ENCODE results near the gene TRIM46. TPM values are rescaled to one million over a fixed set of nuclear protein-coding genes. Genes with fewer than 3 reads are reported as not detected.
"Not testable (repeated sequence)": the region's sequence is repeated elsewhere in the genome, so short reads cannot be mapped to it uniquely, and the experiment has no call there.

TRIM46 gene
- total RNA-seq, 1 donor from 2014 or later: 13.2 TPM

DNA sequence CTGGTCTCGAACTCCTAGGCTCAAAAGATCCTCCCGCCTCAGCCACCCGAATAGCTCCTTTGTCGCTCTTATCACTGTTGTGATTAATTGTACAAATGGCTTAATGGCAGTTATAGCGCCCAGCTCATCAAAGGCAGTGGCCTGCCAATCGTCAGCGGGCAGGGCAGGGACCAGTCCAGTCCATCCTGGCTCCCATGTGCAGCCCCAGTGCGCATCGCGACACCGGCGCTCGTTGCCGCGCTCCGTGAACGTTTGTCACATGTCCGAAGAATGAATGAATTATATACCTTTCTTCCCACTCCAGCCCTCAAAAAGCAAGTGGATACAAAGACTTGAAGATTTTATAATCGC is 53.2 kb downstream of the TRIM46 start:
- Histone ChIP-seq H2AFZ (ENCODE audit: low read depth, low read length) (peak overlapping the region; percentile 62), H3K4me1 (ENCODE audit: insufficient read depth, low read length) (peaks cover 34% of the 10 kb centered on the region), H3K27me3 (ENCODE audit: insufficient read depth, low read length) (no peaks in the 10 kb centered on the region), H3K36me3 (ENCODE audit: insufficient read depth, low read length) (no peaks in the 10 kb centered on the region), H3K9me3 (ENCODE audit: insufficient read depth, low read depth, low read length) (no peaks in the 10 kb centered on the region), H3K9ac (ENCODE audit: low read length) (peak overlapping the region; percentile 92), H4K20me1 (ENCODE audit: insufficient read depth, low read length) (no peaks in the 10 kb centered on the region), H3K27ac (ENCODE audit: low read depth, low read length) (peak overlapping the region; percentile 84), H3K4me2 (ENCODE audit: low read length) (peak overlapping the region; percentile 95), H3K79me2 (ENCODE audit: insufficient read depth, low read length) (peaks cover 19% of the 10 kb centered on the region), H3K4me3 (ENCODE audit: insufficient read depth, low read depth, low read length) (peak overlapping the region; percentile 84)
- Mint-ChIP-seq H3K36me3 (ENCODE audit: low read depth, unreplicated experiment) (no peaks in the 10 kb centered on the region), H3K4me1 (ENCODE audit: low read depth, unreplicated experiment) (peaks cover 28% of the 10 kb centered on the region), H3K27ac (ENCODE audit: unreplicated experiment) (peak overlapping the region; percentile 97), H3K27me3 (ENCODE audit: low read depth, unreplicated experiment) (no peaks in the 10 kb centered on the region), H3K4me3 (ENCODE audit: unreplicated experiment) (peak overlapping the region; percentile 89), H3K9me3 (ENCODE audit: unreplicated experiment) (peaks cover 4% of the 10 kb centered on the region)
- no peak for TF ChIP-seq EZH2 (IDR thresholded peaks at IDR 0.05; ENCODE audit: insufficient read depth, low read length)
- TF ChIP-seq, protein P1, sequence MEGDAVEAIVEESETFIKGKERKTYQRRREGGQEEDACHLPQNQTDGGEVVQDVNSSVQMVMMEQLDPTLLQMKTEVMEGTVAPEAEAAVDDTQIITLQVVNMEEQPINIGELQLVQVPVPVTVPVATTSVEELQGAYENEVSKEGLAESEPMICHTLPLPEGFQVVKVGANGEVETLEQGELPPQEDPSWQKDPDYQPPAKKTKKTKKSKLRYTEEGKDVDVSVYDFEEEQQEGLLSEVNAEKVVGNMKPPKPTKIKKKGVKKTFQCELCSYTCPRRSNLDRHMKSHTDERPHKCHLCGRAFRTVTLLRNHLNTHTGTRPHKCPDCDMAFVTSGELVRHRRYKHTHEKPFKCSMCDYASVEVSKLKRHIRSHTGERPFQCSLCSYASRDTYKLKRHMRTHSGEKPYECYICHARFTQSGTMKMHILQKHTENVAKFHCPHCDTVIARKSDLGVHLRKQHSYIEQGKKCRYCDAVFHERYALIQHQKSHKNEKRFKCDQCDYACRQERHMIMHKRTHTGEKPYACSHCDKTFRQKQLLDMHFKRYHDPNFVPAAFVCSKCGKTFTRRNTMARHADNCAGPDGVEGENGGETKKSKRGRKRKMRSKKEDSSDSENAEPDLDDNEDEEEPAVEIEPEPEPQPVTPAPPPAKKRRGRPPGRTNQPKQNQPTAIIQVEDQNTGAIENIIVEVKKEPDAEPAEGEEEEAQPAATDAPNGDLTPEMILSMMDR (IDR thresholded peaks at IDR 0.05; ENCODE audit: insufficient read depth, low read depth, low read length): no peak
- FAIRE-seq (no peak), DNase-seq (ENCODE audit: low read depth) (no peak)

DNA sequence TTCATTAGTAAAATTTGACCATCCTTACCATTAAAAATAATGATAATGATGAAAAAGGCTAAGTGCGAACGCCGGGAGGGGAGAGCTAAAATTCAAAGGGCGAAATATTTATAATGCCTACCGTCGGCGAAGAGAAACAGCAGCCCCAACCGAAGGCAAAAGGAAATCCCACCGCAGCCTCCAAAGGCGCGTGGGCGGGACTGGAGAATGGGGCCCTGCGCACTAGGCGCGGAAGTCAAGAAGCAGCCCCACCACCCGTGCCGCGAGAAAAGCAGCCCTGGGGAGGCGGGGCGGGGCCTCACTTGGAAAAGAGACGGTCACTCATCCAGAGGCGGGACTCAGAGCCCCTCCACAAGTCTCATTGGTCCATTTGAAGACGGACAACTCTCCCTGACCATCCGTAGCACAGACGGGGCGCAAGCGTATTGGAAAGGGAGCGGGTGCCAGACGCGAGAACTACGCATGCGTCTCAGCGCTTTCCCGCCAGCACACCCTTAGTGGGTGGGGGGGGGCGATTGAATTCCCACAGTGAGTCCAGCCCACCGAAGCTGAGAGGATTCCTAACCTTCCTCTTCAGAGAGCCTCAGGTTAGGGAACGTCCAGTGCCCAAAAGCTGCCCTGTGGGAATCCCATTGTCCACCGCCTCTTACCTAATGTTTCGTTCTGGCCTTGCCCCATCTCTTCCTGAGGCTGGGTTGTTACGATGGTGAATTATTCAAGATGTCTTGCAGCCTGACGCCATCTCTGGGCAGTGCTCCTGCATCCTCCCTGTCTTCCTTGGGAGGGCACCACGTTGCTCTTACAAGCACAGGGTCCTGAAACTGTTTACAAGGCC is 53.8 kb downstream of the TRIM46 start:
- Histone ChIP-seq H4K20me1 (ENCODE audit: insufficient read depth, low read length) (no peaks in the 10 kb centered on the region), H3K9me3 (ENCODE audit: insufficient read depth, low read depth, low read length) (no peaks in the 10 kb centered on the region), H3K4me1 (ENCODE audit: insufficient read depth, low read length) (peaks cover 39% of the 10 kb centered on the region), H3K4me2 (ENCODE audit: low read length) (peak overlapping the region; percentile 95), H3K36me3 (ENCODE audit: insufficient read depth, low read length) (no peaks in the 10 kb centered on the region), H3K27me3 (ENCODE audit: insufficient read depth, low read length) (no peaks in the 10 kb centered on the region), H3K9ac (ENCODE audit: low read length) (peak overlapping the region; percentile 92), H3K27ac (ENCODE audit: low read depth, low read length) (peak overlapping the region; percentile 84), H2AFZ (ENCODE audit: low read depth, low read length) (peak overlapping the region; percentile 83), H3K4me3 (ENCODE audit: insufficient read depth, low read depth, low read length) (peak overlapping the region; percentile 84), H3K79me2 (ENCODE audit: insufficient read depth, low read length) (peaks cover 19% of the 10 kb centered on the region)
- Mint-ChIP-seq H3K4me1 (ENCODE audit: low read depth, unreplicated experiment) (peaks cover 34% of the 10 kb centered on the region), H3K4me3 (ENCODE audit: unreplicated experiment) (peak overlapping the region; percentile 89), H3K27ac (ENCODE audit: unreplicated experiment) (peak overlapping the region; percentile 97), H3K36me3 (ENCODE audit: low read depth, unreplicated experiment) (no peaks in the 10 kb centered on the region), H3K9me3 (ENCODE audit: unreplicated experiment) (peaks cover 4% of the 10 kb centered on the region), H3K27me3 (ENCODE audit: low read depth, unreplicated experiment) (no peaks in the 10 kb centered on the region)
- no peak for FAIRE-seq
- TF ChIP-seq EZH2 (IDR thresholded peaks at IDR 0.05; ENCODE audit: insufficient read depth, low read length): no peak
- TF ChIP-seq, protein P1 (IDR thresholded peaks at IDR 0.05; ENCODE audit: insufficient read depth, low read depth, low read length): no peak
- DNase-seq (ENCODE audit: low read depth): peak; percentile 95

DNA sequence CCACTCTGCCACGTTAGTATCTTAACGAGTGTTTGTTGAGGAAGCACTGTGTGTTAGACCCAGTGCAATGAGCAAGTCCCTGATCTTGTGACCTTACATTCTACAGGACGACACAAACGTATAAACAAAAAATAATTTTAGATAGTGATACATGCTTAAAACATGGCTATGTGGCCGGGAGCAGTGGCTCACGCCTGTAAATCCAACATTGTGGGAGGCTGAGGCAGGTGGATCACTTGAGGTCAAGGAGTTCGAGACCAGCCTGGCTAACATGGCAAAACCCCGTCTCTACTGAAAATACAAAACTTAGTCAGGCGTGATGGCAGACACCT is 54.4 kb downstream of the TRIM46 start:
- Histone ChIP-seq H2AFZ (ENCODE audit: low read depth, low read length) (peak overlapping the region; percentile 83), H3K36me3 (ENCODE audit: insufficient read depth, low read length) (no peaks in the 10 kb centered on the region), H4K20me1 (ENCODE audit: insufficient read depth, low read length) (no peaks in the 10 kb centered on the region), H3K79me2 (ENCODE audit: insufficient read depth, low read length) (peaks cover 19% of the 10 kb centered on the region), H3K9ac (ENCODE audit: low read length) (peak overlapping the region; percentile 77), H3K4me3 (ENCODE audit: insufficient read depth, low read depth, low read length) (peak overlapping the region; percentile 41), H3K9me3 (ENCODE audit: insufficient read depth, low read depth, low read length) (no peaks in the 10 kb centered on the region), H3K27me3 (ENCODE audit: insufficient read depth, low read length) (no peaks in the 10 kb centered on the region), H3K4me1 (ENCODE audit: insufficient read depth, low read length) (peaks cover 43% of the 10 kb centered on the region), H3K27ac (ENCODE audit: low read depth, low read length) (peak overlapping the region; percentile 75), H3K4me2 (ENCODE audit: low read length) (peak overlapping the region; percentile 95)
- Mint-ChIP-seq H3K4me3 (ENCODE audit: unreplicated experiment) (peak overlapping the region; percentile 89), H3K27ac (ENCODE audit: unreplicated experiment) (peak overlapping the region; percentile 85), H3K9me3 (ENCODE audit: unreplicated experiment) (peaks cover 4% of the 10 kb centered on the region), H3K4me1 (ENCODE audit: low read depth, unreplicated experiment) (peaks cover 34% of the 10 kb centered on the region), H3K36me3 (ENCODE audit: low read depth, unreplicated experiment) (no peaks in the 10 kb centered on the region), H3K27me3 (ENCODE audit: low read depth, unreplicated experiment) (no peaks in the 10 kb centered on the region)
- TF ChIP-seq, protein P1 (IDR thresholded peaks at IDR 0.05; ENCODE audit: insufficient read depth, low read depth, low read length): no peak
- no peak for TF ChIP-seq EZH2 (IDR thresholded peaks at IDR 0.05; ENCODE audit: insufficient read depth, low read length)
- DNase-seq (ENCODE audit: low read depth) (no peak), FAIRE-seq (no peak)

DNA sequence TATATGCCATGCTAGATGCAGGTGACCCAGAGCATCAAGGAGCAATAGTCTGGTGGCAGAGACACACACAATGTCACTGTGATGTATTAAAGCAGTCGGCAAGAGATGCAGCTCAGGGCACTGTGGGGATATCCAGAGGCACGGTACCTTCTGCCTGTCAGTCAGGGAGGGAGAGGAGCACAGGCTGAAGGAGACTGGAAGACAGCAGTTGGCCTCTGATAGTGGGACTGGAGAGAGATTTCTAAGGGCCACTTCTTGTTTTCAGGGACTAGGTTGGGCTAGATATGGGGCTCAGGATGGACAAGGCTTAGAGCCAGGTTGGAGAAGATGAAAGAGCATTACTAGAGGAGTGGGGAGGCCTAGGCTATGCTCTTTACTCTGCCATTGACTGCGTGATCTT is 57.7 kb downstream of the TRIM46 start:
- Histone ChIP-seq H3K4me1 (ENCODE audit: insufficient read depth, low read length) (peaks cover 23% of the 10 kb centered on the region), H3K27ac (ENCODE audit: low read depth, low read length) (peak overlapping the region; percentile 70), H3K9ac (ENCODE audit: low read length) (peak overlapping the region; percentile 43)
- not testable (repeated sequence) for H3K4me3 ChIP-seq (ENCODE audit: insufficient read depth, low read depth, low read length); DNase-seq (ENCODE audit: low read depth); H2AFZ ChIP-seq (ENCODE audit: low read depth, low read length); H3K4me2 ChIP-seq (ENCODE audit: low read length); H3K27me3 Mint-ChIP-seq (ENCODE audit: low read depth, unreplicated experiment); H3K79me2 ChIP-seq (ENCODE audit: insufficient read depth, low read length); H3K4me3 Mint-ChIP-seq (ENCODE audit: unreplicated experiment); FAIRE-seq; H3K36me3 Mint-ChIP-seq (ENCODE audit: low read depth, unreplicated experiment); H3K9me3 ChIP-seq (ENCODE audit: insufficient read depth, low read depth, low read length); H4K20me1 ChIP-seq (ENCODE audit: insufficient read depth, low read length); H3K27me3 ChIP-seq (ENCODE audit: insufficient read depth, low read length); H3K36me3 ChIP-seq (ENCODE audit: insufficient read depth, low read length); H3K9me3 Mint-ChIP-seq (ENCODE audit: unreplicated experiment)
- Mint-ChIP-seq H3K27ac (ENCODE audit: unreplicated experiment) (peak overlapping the region; percentile 64), H3K4me1 (ENCODE audit: low read depth, unreplicated experiment) (peaks cover 13% of the 10 kb centered on the region)

Data from astrocyte (in vitro differentiated cells and primary cell).